ENCODE results near the gene BTD.
"Not testable (repeated sequence)": the region's sequence is repeated elsewhere in the genome, so short reads cannot be mapped to it uniquely, and the experiment has no call there.

Gene BTD

GRCh38 chr3:15601399-15602145, at the start of gene BTD, which contains the start of gene HACL1:
Gene BTD, plus strand, starts transcription at chr3:15601745. Its CDS starts 33,695 bp downstream, at chr3:15635440.
Gene HACL1, minus strand, starts transcription at chr3:15601569. Its CDS starts 106 bp downstream, at chr3:15601463.
- DNase-seq (ENCODE audit: low read depth): peak; percentile 98

- DNase-seq (ENCODE audit: low read depth): no peak
Observed at GRCh38 chr3:15551902-15552301, 49.6 kb upstream of the BTD start.

- no peak for DNase-seq (ENCODE audit: low read depth)
Observed at GRCh38 chr3:15553749-15554148, 47.8 kb upstream of the BTD start.

GRCh38 chr3:15556512-15556911, 45.0 kb upstream of the BTD start:
- no peak for DNase-seq (ENCODE audit: low read depth)

GRCh38 chr3:15557511-15557946, 44.0 kb upstream of the BTD start:
- peak; percentile 42 for DNase-seq (ENCODE audit: low read depth)

GRCh38 chr3:15558581-15558980, 43.0 kb upstream of the BTD start:
- no peak for DNase-seq (ENCODE audit: low read depth)

GRCh38 chr3:15562560-15562959, 39.0 kb upstream of the BTD start:
- no peak for DNase-seq (ENCODE audit: low read depth)

- no peak for DNase-seq (ENCODE audit: low read depth)
Observed at GRCh38 chr3:15563190-15563589, 38.4 kb upstream of the BTD start.

GRCh38 chr3:15572138-15572537, 29.4 kb upstream of the BTD start:
- no peak for DNase-seq (ENCODE audit: low read depth)

- no peak for DNase-seq (ENCODE audit: low read depth)
Observed at GRCh38 chr3:15575446-15575845, 26.1 kb upstream of the BTD start.

- DNase-seq (ENCODE audit: low read depth): no peak
Observed at GRCh38 chr3:15576475-15576874, 25.1 kb upstream of the BTD start.

GRCh38 chr3:15578289-15578867, 23.2 kb upstream of the BTD start:
- no peak for DNase-seq (ENCODE audit: low read depth)

GRCh38 chr3:15579051-15579450, 22.5 kb upstream of the BTD start:
- DNase-seq (ENCODE audit: low read depth): no peak

- no peak for DNase-seq (ENCODE audit: low read depth)
Observed at GRCh38 chr3:15581471-15582394, 19.8 kb upstream of the BTD start.

GRCh38 chr3:15585111-15585845, 16.3 kb upstream of the BTD start:
- no peak for DNase-seq (ENCODE audit: low read depth)

GRCh38 chr3:15591242-15591641, 10.3 kb upstream of the BTD start:
- DNase-seq (ENCODE audit: low read depth): no peak

- DNase-seq (ENCODE audit: low read depth): no peak
Observed at GRCh38 chr3:15591928-15592327, 9.6 kb upstream of the BTD start.

GRCh38 chr3:15592968-15593367, 8.6 kb upstream of the BTD start:
- DNase-seq (ENCODE audit: low read depth): no peak

GRCh38 chr3:15595955-15596354, 5.6 kb upstream of the BTD start:
- DNase-seq (ENCODE audit: low read depth): no peak

- DNase-seq (ENCODE audit: low read depth): no peak
Observed at GRCh38 chr3:15601046-15601398, 523 bp upstream of the BTD start.

GRCh38 chr3:15602146-15602536, 596 bp downstream of the BTD start:
- DNase-seq (ENCODE audit: low read depth): no peak

GRCh38 chr3:15602816-15603215, 1.3 kb downstream of the BTD start:
- DNase-seq (ENCODE audit: low read depth): not testable (repeated sequence)
